Caco-2 (cell line): ENCODE data around the gene TTYH1. TPM values are rescaled to one million over a fixed set of nuclear protein-coding genes. Genes with fewer than 3 reads are reported as not detected.

ENCODE experiments used
- BruUV-seq: library from RNA; stranded (reverse); fragments of 400-500 nt; replicated peaks from 2 replicates; lab custom pipeline; 2021; lab: Mats Ljungman, UMichigan
- CTCF ChIA-PET: fragments of 300-600 bp; sonication (Branson Sonifier 250); formaldehyde crosslinking; loops from one replicate; lab custom pipeline; 2022; ENCODE audit warnings: antibody characterized with exemption; lab: Charles Lee
- POLR2A ChIA-PET: fragments of 300-600 bp; sonication (Branson Sonifier 250); formaldehyde crosslinking; loops from one replicate; lab custom pipeline; 2022; ENCODE audit warnings: antibody characterized with exemption; lab: Charles Lee
- DNase-seq, 2 experiments: peaks; one replicate each; pipeline versions ENCODE4 v3.0.0 to v3.0.0-alpha.2; 2020 to 2022
- H3K27me3 ChIP-seq: replicated peaks from 2 replicates; pipeline ENCODE4 v1.6.0; 2011; ENCODE audit warnings: low read length; ENCODE audit not compliant: control insufficient read depth, insufficient read depth
- H3K36me3 ChIP-seq: 2 replicates; pipeline ENCODE4 v1.5.1; 2011; ENCODE audit warnings: low read length; ENCODE audit not compliant: control insufficient read depth, insufficient read depth
- H3K4me1 ChIP-seq: fragments of 250-450 bp; sonication (Bioruptor Pico); 2 replicates; pipeline ENCODE4 v1.5.1; 2020; ENCODE audit warnings: mild to moderate bottlenecking
- H3K4me3 ChIP-seq: 2 replicates; pipeline ENCODE4 v1.5.1; 2011; ENCODE audit warnings: low read depth, mild to moderate bottlenecking, control low read depth, low read length
- H3K9me3 ChIP-seq: fragments of 250-450 bp; sonication (Bioruptor Pico); 2 replicates; pipeline ENCODE4 v1.5.1; 2020; ENCODE audit warnings: mild to moderate bottlenecking, moderate library complexity
- H3K27ac Mint-ChIP-seq: one replicate; pipeline ENCODE4 v1.8.0; 2022; ENCODE audit warnings: mixed read lengths; ENCODE audit not compliant: unreplicated experiment
- H3K27me3 Mint-ChIP-seq: one replicate; pipeline ENCODE4 v1.8.0; 2022; ENCODE audit warnings: mixed read lengths; ENCODE audit not compliant: insufficient read depth, unreplicated experiment
- H3K36me3 Mint-ChIP-seq: one replicate; pipeline ENCODE4 v1.8.0; 2022; ENCODE audit warnings: mild to moderate bottlenecking, mixed read lengths; ENCODE audit not compliant: insufficient read depth, unreplicated experiment
- H3K4me1 Mint-ChIP-seq: one replicate; pipeline ENCODE4 v1.8.0; 2022; ENCODE audit warnings: low read depth, mixed read lengths; ENCODE audit not compliant: unreplicated experiment
- H3K4me3 Mint-ChIP-seq: one replicate; pipeline ENCODE4 v1.8.0; 2022; ENCODE audit warnings: mild to moderate bottlenecking, moderate library complexity, mixed read lengths; ENCODE audit not compliant: unreplicated experiment
- H3K9me3 Mint-ChIP-seq: one replicate; pipeline ENCODE4 v1.8.0; 2022; ENCODE audit warnings: mixed read lengths; ENCODE audit not compliant: unreplicated experiment
- CTCF ChIP-seq, 2 experiments: fragments of 200-600 bp in 1 of 2; IDR thresholded peaks; 1 replicate in 1 of 2; 2 replicates in 1 of 2; pipeline versions ENCODE4 v1.5.1 to v1.8.0; 2011 to 2022; ENCODE audit warnings: antibody characterized with exemption in 1 of 2, control low read depth in 1 of 2, inconsistent platforms in 1 of 2, low read depth in 1 of 2, low read length in 1 of 2, mild to moderate bottlenecking in 1 of 2, moderate library complexity in 1 of 2; ENCODE audit not compliant: insufficient read depth in 1 of 2, severe bottlenecking in 1 of 2, unreplicated experiment in 1 of 2
- intact Hi-C: fragments of 100-400 bp; cut with micrococcal nuclease; formaldehyde crosslinking; loops from one replicate; pipeline ENCODE4 v1.10.0; 2022; ENCODE audit not compliant: unreplicated experiment
- total RNA-seq: library from RNA; stranded (reverse); gene quantifications from 2 replicates; pipeline ENCODE4 v1.2.3, GENCODE V29; 2022

TTYH1 gene
- total RNA-seq, 1 experiment from 2014 or later: not detected

- DNase-seq: no peak
- Histone ChIP-seq H3K36me3 (peaks cover 18% of the 10 kb centered on the region), H3K4me3 (no peak overlapping the region), H3K4me1 (no peaks in the 10 kb centered on the region; the same call in 1 of the 2 replicates), H3K9me3 (no peaks in the 10 kb centered on the region), H3K27me3 (no peaks in the 10 kb centered on the region)
- Mint-ChIP-seq H3K4me3 (no peak overlapping the region), H3K27ac (no peak overlapping the region), H3K36me3 (peaks cover 97% of the 10 kb centered on the region), H3K27me3 (no peaks in the 10 kb centered on the region), H3K4me1 (peaks cover 19% of the 10 kb centered on the region), H3K9me3 (no peaks in the 10 kb centered on the region)
- ChIA-PET POLR2A (no interaction called here), CTCF (no interaction called here)
- TF ChIP-seq CTCF (IDR thresholded peaks at IDR 0.05; ENCODE audit: insufficient read depth in 1 of 2, low read depth in 1 of 2, low read length in 1 of 2, severe bottlenecking in 1 of 2, unreplicated experiment in 1 of 2): no peak
- intact Hi-C loops: no loop called here
- no TSS peak for BruUV-seq
Measured at GRCh38 chr19:54454781-54455675, 39.8 kb downstream of the TTYH1 start.

GRCh38 chr19:54455786-54456422, 40.6 kb downstream of the TTYH1 start:
- no peaks in the 10 kb centered on the region for H3K27me3 ChIP-seq
- H3K4me3 ChIP-seq: no peak overlapping the region
- no peak for DNase-seq
- H3K4me3 Mint-ChIP-seq: no peak overlapping the region
- no TSS peak for BruUV-seq
- no peaks in the 10 kb centered on the region for H3K9me3 Mint-ChIP-seq
- TF ChIP-seq CTCF (IDR thresholded peaks at IDR 0.05; ENCODE audit: insufficient read depth in 1 of 2, low read depth in 1 of 2, low read length in 1 of 2, severe bottlenecking in 1 of 2, unreplicated experiment in 1 of 2): no peak
- POLR2A ChIA-PET: no interaction called here
- H3K36me3 Mint-ChIP-seq: peaks cover 97% of the 10 kb centered on the region
- intact Hi-C loops: no loop called here
- H3K27ac Mint-ChIP-seq: no peak overlapping the region
- CTCF ChIA-PET: no interaction called here
- peaks cover 17% of the 10 kb centered on the region for H3K36me3 ChIP-seq
- peaks cover 11% of the 10 kb centered on the region for H3K4me1 Mint-ChIP-seq
- no peaks in the 10 kb centered on the region for H3K27me3 Mint-ChIP-seq
- H3K4me1 ChIP-seq: no peaks in the 10 kb centered on the region; the same call in 1 of the 2 replicates
- no peaks in the 10 kb centered on the region for H3K9me3 ChIP-seq

- POLR2A ChIA-PET: no interaction called here
Measured at GRCh38 chr19:54456423-54457373, 41.4 kb downstream of the TTYH1 start.

More at GRCh38 chr19:54456423-54457373, 41.4 kb downstream of the TTYH1 start:
- intact Hi-C loops: no loop called here
- no peak for DNase-seq
- Histone ChIP-seq H3K27me3 (no peaks in the 10 kb centered on the region), H3K4me1 (no peaks in the 10 kb centered on the region), H3K4me3 (no peak overlapping the region), H3K9me3 (no peaks in the 10 kb centered on the region), H3K36me3 (peaks cover 17% of the 10 kb centered on the region)
- no peak for TF ChIP-seq CTCF (IDR thresholded peaks at IDR 0.05; ENCODE audit: insufficient read depth in 1 of 2, low read depth in 1 of 2, low read length in 1 of 2, severe bottlenecking in 1 of 2, unreplicated experiment in 1 of 2)
- Mint-ChIP-seq H3K4me3 (no peak overlapping the region), H3K27me3 (no peaks in the 10 kb centered on the region), H3K36me3 (peaks cover 97% of the 10 kb centered on the region), H3K27ac (no peak overlapping the region), H3K9me3 (no peaks in the 10 kb centered on the region), H3K4me1 (peaks cover 12% of the 10 kb centered on the region)
- BruUV-seq: no TSS peak
- CTCF ChIA-PET: no interaction called here
